Tibial artery (tissue), 4 donors: ENCODE results near the gene DEPDC1B.

Source experiments
- DNase-seq, 2 donors: peaks; one replicate each; pipeline ENCODE4 v3.0.0-alpha.2; 2019
- H3K27ac ChIP-seq, 2 donors: fragments of 200-600 bp; sonication (generic) in 1 of 2; 1 replicate in 1 of 2; 2 replicates in 1 of 2; pipeline ENCODE4 v1.5.1; 2018 to 2019; ENCODE audit warnings: mild to moderate bottlenecking in 1 of 2
- H3K27me3 ChIP-seq, 2 donors: fragments of 200-600 bp; sonication (generic) in 1 of 2; one replicate each; pipeline versions ENCODE4 v1.5.1 to v1.6.0; 2016 to 2019
- H3K36me3 ChIP-seq, 3 donors: fragments of 200-600 bp; sonication (generic) in 2 of 3; one replicate each; pipeline ENCODE4 v1.5.1; 2016 to 2019; ENCODE audit warnings: mild to moderate bottlenecking in 2 of 3
- H3K4me1 ChIP-seq, 4 donors: fragments of 200-600 bp; sonication (generic) in 2 of 4; 1 replicate in 3 of 4; 2 replicates in 1 of 4; pipeline ENCODE4 v1.5.1; 2016 to 2019
- H3K4me3 ChIP-seq, 2 donors: fragments of 200-600 bp; sonication (generic) in 1 of 2; 1 replicate in 1 of 2; 2 replicates in 1 of 2; pipeline ENCODE4 v1.5.1; 2018 to 2019; ENCODE audit warnings: mild to moderate bottlenecking in 2 of 2
- H3K9me3 ChIP-seq, 3 donors: fragments of 200-600 bp; sonication (generic) in 1 of 3; one replicate each; pipeline ENCODE4 v1.5.1; 2016 to 2019
- intact Hi-C: fragments of 100-400 bp; cut with DNase I; formaldehyde crosslinking; loops from one replicate; pipeline ENCODE4 v1.15.0; 2023; ENCODE audit warnings: low total_unique reads
- TF ChIP-seq, protein P1 (sequence below), 2 experiments: fragments of 200-600 bp in 1 of 2; fragments of 450-650 bp in 1 of 2; IDR thresholded peaks; one replicate each; pipeline ENCODE4 v1.5.1; 2017 to 2019; ENCODE audit warnings: antibody characterized with exemption in 2 of 2, mild to moderate bottlenecking in 1 of 2, moderate library complexity in 1 of 2

Gene DEPDC1B

GRCh38 chr5:60672693-60673264 lies 27.2 kb downstream of the DEPDC1B start:
- H3K9me3 ChIP-seq = no peaks in the 10 kb centered on the region
- TF ChIP-seq, protein P1, sequence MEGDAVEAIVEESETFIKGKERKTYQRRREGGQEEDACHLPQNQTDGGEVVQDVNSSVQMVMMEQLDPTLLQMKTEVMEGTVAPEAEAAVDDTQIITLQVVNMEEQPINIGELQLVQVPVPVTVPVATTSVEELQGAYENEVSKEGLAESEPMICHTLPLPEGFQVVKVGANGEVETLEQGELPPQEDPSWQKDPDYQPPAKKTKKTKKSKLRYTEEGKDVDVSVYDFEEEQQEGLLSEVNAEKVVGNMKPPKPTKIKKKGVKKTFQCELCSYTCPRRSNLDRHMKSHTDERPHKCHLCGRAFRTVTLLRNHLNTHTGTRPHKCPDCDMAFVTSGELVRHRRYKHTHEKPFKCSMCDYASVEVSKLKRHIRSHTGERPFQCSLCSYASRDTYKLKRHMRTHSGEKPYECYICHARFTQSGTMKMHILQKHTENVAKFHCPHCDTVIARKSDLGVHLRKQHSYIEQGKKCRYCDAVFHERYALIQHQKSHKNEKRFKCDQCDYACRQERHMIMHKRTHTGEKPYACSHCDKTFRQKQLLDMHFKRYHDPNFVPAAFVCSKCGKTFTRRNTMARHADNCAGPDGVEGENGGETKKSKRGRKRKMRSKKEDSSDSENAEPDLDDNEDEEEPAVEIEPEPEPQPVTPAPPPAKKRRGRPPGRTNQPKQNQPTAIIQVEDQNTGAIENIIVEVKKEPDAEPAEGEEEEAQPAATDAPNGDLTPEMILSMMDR (IDR thresholded peaks at IDR 0.05) = no peak
- no peaks in the 10 kb centered on the region for H3K27me3 ChIP-seq
- H3K27ac ChIP-seq = no peak overlapping the region
- intact Hi-C loops = no loop called here
- H3K36me3 ChIP-seq = no peaks in the 10 kb centered on the region
- H3K4me3 ChIP-seq = no peak overlapping the region
- DNase-seq = no peak
- H3K4me1 ChIP-seq = no peaks in the 10 kb centered on the region

DNA sequence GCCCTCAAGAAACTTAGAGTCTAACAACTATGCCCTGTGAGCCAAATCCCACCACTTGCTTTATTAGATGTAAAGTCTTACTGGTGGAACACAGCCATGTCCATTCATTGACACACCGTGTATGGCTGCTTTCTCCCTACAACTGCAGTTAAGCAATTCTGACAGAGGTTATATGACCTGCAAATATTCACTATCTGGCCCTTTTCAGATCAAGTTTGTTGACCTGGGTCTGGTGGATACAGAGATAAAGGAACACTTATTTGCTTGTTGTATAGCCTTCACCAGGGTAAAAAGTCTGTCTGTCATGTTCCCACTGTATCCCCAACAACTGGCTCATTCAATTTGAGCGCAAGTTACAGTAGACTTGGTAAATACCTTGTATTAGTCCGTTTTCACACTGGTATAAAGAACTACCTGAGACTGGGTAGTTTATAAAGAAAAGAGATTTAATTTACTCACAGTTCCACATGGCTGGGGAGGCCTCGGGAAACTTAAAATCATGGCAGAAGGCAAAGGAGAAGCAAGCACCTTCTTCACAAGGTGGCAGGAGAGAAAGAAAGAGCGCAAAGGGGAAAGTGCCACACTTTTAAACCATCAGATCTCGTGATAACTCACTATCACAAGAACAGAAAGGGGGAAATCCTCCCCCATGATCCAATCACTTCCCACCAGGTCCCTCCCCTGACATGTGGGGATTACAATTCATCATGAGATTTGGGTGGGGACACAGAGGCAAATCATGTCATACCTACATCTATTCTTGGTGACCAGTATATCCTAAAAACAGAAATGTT lies 27.9 kb downstream of the DEPDC1B start:
- Histone ChIP-seq H3K9me3 (no peaks in the 10 kb centered on the region), H3K27me3 (no peaks in the 10 kb centered on the region), H3K4me1 (no peaks in the 10 kb centered on the region), H3K36me3 (no peaks in the 10 kb centered on the region), H3K27ac (no peak overlapping the region), H3K4me3 (no peak overlapping the region)
- no peak for DNase-seq
- intact Hi-C loops = no loop called here
- TF ChIP-seq, protein P1 (IDR thresholded peaks at IDR 0.05) = no peak

- H3K27ac ChIP-seq = no peak overlapping the region
- DNase-seq = no peak
- H3K4me3 ChIP-seq = no peak overlapping the region
- intact Hi-C loops = no loop called here
- H3K36me3 ChIP-seq = no peaks in the 10 kb centered on the region
- H3K27me3 ChIP-seq = no peaks in the 10 kb centered on the region
- no peaks in the 10 kb centered on the region for H3K9me3 ChIP-seq
- TF ChIP-seq, protein P1 (IDR thresholded peaks at IDR 0.05) = no peak
- no peaks in the 10 kb centered on the region for H3K4me1 ChIP-seq
These were observed 29.2 kb downstream of the DEPDC1B start for GRCh38 chr5:60670749-60671148.

DNA sequence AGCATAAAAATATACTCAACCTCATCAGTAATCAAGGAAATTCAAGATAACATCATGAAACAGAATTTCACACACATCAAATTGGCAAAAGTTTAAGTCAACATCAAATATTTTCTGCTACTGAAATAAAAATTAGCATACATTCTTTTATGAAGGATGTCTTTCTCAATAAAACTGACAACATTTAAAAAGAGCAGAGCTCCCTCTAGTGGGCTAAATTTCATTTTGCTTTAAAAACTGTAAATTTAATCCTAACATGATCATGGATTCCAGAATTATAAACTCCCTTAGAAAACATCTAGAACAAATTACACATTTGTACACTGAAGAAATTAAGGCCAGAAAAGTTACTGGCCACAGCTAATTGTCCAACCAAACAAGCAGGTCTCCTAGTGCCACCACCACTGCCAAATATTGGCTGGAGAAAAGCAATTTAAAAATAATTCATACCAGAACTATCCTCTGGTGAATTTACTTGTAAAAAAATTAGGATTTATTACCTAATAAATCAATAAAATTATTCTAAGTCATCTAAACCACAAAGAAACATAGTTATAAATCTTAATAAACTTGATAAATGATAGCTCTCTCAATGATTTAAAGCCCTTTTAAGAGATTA lies 31.2 kb downstream of the DEPDC1B start:
- Histone ChIP-seq H3K27me3 (no peaks in the 10 kb centered on the region), H3K36me3 (no peaks in the 10 kb centered on the region), H3K9me3 (no peaks in the 10 kb centered on the region), H3K27ac (no peak overlapping the region), H3K4me1 (no peaks in the 10 kb centered on the region), H3K4me3 (no peak overlapping the region)
- DNase-seq = no peak
- intact Hi-C loops = loop anchor here (5.0 kb wide), 1 partner anchor 851 kb away; no protein-coding TSS in a partner anchor
- TF ChIP-seq, protein P1 (IDR thresholded peaks at IDR 0.05) = peak; percentile 63 to 65

DNA sequence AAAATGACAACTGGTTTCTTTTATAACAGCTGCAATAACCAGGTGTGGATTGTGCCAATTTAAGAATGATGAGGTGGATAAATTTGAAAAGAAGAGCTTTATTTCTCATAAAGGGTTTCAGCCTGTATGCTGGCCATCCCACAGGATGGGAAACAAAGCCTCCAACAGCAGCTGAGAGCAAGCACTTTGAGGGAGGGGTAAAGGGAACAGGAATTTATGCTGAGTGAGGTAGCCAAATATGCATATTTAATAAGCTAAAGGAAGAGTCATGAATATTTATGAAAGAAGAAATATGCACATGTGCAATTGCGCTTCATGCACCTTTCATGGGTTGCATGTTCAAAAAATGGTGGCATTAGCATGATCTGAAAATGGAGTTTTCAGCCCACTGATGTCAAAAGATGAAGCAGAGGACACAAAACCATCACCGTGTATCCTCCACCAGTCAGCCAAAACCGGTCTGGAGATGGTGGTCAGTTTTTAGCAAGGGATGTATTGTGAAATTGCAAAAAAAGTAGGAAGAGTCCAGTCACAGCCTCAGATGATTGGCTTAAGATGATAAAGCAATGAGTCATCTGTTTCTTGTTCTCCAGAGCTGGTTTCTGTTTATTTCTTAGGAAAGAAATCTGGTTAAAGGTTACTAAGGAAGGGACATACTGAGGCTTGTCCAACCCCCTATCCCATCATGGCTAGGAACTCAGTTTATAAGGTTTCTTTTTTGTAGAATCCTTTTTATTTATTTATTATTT lies 47.9 kb downstream of the DEPDC1B start:
- Histone ChIP-seq H3K27me3 (no peaks in the 10 kb centered on the region), H3K36me3 (no peaks in the 10 kb centered on the region), H3K9me3 (peaks cover 0 to 10% (median 6%) of the 10 kb centered on the region in 3 donors), H3K4me3 (no peak overlapping the region), H3K27ac (no peak overlapping the region), H3K4me1 (peaks cover 0 to 11% (median 0%) of the 10 kb centered on the region in 4 donors)
- TF ChIP-seq, protein P1 (IDR thresholded peaks at IDR 0.05) = no peak
- intact Hi-C loops = no loop called here
- DNase-seq = no peak
